Activated naive CD8-positive, alpha-beta T cell treated with anti-CD3 and anti-CD28 coated beads, Interleukin-2, amount 10 ng/mL, durations not matched to agents 7 days and 5 days (primary cell): Measurements from ENCODE around the gene ATP8B3. TPM values are rescaled to one million over a fixed set of nuclear protein-coding genes. Genes with fewer than 3 reads are reported as not detected.

Experiments used
- ATAC-seq: fragments of 150-1000 bp; cut with Tn5 transposase; one replicate; pipeline ENCODE4 v1.10.0; 2021; ENCODE audit warnings: low read depth, moderate library complexity
- POLR2A ChIA-PET: fragments of 350-600 bp; sonication (Branson Sonifier 250); formaldehyde crosslinking; loops from one replicate; lab custom pipeline; 2021; ENCODE audit warnings: antibody characterized with exemption; lab: Charles Lee
- DNase-seq: peaks from one replicate; pipeline ENCODE4 v3.0.0; 2021
- H3K27ac Mint-ChIP-seq: one replicate; pipeline ENCODE4 v1.8.0; 2022; ENCODE audit warnings: mild to moderate bottlenecking, mixed read lengths
- H3K27me3 Mint-ChIP-seq: one replicate; pipeline ENCODE4 v1.8.0; 2022; ENCODE audit warnings: mild to moderate bottlenecking, moderate library complexity, mixed read lengths
- H3K36me3 Mint-ChIP-seq: one replicate; pipeline ENCODE4 v1.8.0; 2021; ENCODE audit warnings: mild to moderate bottlenecking, mixed read lengths
- H3K4me1 Mint-ChIP-seq: one replicate; pipeline ENCODE4 v1.8.0; 2021; ENCODE audit warnings: mixed read lengths
- H3K4me3 Mint-ChIP-seq: one replicate; pipeline ENCODE4 v1.8.0; 2022; ENCODE audit warnings: mild to moderate bottlenecking, moderate library complexity, mixed read lengths
- H3K9me3 Mint-ChIP-seq: one replicate; pipeline ENCODE4 v1.8.0; 2021; ENCODE audit warnings: mixed read lengths
- total RNA-seq, 2 experiments: library from RNA; stranded (reverse); gene quantifications; one replicate each; pipeline ENCODE4 v1.2.3, GENCODE V29; 2021

ATP8B3 gene
- total RNA-seq, 2 experiments from 2014 or later: 17.0 to 18.6 TPM

DNA sequence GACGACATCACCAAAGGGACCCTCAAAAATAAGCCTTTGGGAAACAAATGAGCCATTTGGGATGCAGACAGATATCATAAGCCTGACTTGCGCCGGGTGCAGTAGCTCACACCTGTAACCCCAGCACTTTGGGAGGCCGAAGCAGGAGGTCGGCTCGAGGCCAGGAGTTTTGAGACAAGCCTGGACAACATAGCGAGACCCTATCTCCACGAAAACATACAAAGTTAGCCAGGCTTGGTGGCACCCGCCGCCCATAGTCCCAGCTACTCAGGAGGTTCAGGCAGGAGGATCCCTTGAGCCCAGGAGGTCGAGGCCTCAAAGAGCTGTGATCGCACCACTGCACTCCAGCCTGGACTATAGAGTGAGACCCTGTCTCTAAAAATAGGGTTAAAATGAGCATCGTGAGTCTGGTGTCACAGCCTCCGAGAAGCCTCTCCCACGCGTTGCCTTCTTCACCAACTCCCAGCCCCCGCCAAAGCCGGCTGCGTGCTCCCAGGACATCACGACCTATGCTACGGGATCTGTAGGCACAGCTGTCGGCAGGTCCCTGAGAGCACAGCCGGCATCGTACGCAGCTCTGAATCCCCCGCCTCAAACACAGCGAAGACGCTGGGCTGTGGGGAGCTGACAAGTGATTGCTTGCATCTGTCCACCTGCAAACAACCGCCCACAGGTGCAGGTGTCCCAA lies 34.6 kb upstream of the ATP8B3 start:
- Mint-ChIP-seq H3K9me3 (no peaks in the 10 kb centered on the region), H3K4me3 (peak overlapping the region; percentile 91), H3K4me1 (peaks cover 28% of the 10 kb centered on the region), H3K36me3 (peaks cover 3% of the 10 kb centered on the region), H3K27ac (peak overlapping the region; percentile 93), H3K27me3 (no peaks in the 10 kb centered on the region)
- DNase-seq (no peak), ATAC-seq (no peak)
- POLR2A ChIA-PET: interaction anchor here (0.7 to 1.2 kb wide), 3 partner anchors 9 kb away, joined by 3 to 5 read pairs (median 5); no protein-coding TSS in a partner anchor

DNA sequence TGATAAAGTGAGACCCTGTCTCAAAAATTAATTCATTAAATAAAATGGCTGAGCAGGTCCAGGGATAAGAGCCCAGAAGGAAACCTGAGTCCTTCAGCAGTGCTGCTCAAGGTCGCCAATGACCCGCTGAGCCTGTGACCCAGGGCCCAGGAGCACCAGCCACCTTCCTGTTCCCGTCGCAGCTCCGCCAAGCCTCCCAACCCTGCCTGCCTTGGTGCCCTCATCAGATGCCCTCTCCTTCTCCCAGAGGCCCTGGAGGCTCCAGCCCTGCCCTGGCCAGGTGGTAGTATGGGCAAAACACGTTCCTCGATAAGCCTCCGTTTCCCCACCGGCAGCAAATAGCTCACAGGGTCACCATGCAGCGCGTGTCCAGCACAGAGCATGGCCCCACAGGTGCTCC lies 33.6 kb upstream of the ATP8B3 start:
- Mint-ChIP-seq H3K27me3 (no peaks in the 10 kb centered on the region), H3K36me3 (peaks cover 3% of the 10 kb centered on the region), H3K9me3 (no peaks in the 10 kb centered on the region), H3K4me3 (no peak overlapping the region), H3K27ac (no peak overlapping the region), H3K4me1 (peaks cover 25% of the 10 kb centered on the region)
- DNase-seq: no peak
- no peak for ATAC-seq
- POLR2A ChIA-PET: interaction anchor here (1.0 kb wide), 1 partner anchor 10 kb away, joined by 5 read pairs; no protein-coding TSS in a partner anchor

DNA sequence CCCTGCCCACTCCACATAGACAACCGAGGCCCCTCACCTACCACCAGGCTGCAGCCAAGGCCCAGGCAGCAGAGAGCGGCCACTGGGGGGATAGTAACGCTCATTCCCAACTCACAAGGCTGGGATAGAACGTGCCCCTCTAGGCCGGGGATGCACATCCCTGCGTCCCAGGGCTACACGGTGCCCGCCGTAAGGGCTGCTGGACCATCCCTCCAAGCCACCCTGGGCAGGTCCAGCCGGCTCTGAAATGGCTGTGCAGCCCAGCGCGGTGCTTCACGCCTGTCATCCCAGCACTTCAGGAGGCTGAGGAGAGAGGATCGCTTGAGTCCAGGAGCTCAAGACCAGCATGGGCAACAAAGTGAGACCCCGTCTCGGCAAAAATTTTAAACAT lies 33.0 kb upstream of the ATP8B3 start:
- H3K27me3 Mint-ChIP-seq: no peaks in the 10 kb centered on the region
- peaks cover 3% of the 10 kb centered on the region for H3K36me3 Mint-ChIP-seq
- H3K4me1 Mint-ChIP-seq: peaks cover 24% of the 10 kb centered on the region
- H3K9me3 Mint-ChIP-seq: no peaks in the 10 kb centered on the region
- POLR2A ChIA-PET: no interaction called here
- no peak overlapping the region for H3K4me3 Mint-ChIP-seq
- DNase-seq (no peak), ATAC-seq (no peak)
- H3K27ac Mint-ChIP-seq: no peak overlapping the region

DNA sequence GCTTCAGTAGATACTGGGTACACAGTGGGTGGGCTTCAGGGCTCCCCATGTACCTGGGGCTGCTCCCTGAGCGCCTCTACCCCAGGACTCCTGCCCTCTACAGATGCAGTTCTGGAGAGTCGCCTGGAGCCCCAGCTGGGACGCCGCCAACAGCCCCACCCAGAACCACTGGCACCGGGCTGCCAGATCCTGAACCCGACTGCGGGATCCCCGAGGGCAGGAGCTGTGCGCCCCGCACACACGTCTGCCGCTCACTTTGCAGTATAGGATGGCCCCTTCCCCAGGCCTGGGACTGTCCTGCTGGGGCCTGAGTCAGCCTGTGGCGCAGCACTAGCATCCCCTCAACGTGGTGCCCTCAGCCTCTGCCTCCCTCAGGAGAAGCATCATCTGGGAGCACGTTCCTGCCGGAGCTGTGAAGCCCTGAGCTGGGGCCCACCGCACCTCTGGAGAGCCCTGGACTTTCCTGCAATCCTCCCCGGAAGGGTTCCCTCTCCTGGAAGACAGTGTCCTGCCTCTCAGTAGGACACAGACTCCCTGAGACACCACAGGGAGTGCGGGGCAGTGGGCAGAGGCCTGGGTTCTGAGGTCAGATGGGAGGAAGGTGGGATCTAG lies 32.5 kb upstream of the ATP8B3 start:
- no peak overlapping the region for H3K4me3 Mint-ChIP-seq
- DNase-seq (no peak), ATAC-seq (no peak)
- H3K9me3 Mint-ChIP-seq: no peaks in the 10 kb centered on the region
- peaks cover 3% of the 10 kb centered on the region for H3K36me3 Mint-ChIP-seq
- POLR2A ChIA-PET: no interaction called here
- H3K4me1 Mint-ChIP-seq: peaks cover 20% of the 10 kb centered on the region
- H3K27me3 Mint-ChIP-seq: no peaks in the 10 kb centered on the region
- H3K27ac Mint-ChIP-seq: no peak overlapping the region

DNA sequence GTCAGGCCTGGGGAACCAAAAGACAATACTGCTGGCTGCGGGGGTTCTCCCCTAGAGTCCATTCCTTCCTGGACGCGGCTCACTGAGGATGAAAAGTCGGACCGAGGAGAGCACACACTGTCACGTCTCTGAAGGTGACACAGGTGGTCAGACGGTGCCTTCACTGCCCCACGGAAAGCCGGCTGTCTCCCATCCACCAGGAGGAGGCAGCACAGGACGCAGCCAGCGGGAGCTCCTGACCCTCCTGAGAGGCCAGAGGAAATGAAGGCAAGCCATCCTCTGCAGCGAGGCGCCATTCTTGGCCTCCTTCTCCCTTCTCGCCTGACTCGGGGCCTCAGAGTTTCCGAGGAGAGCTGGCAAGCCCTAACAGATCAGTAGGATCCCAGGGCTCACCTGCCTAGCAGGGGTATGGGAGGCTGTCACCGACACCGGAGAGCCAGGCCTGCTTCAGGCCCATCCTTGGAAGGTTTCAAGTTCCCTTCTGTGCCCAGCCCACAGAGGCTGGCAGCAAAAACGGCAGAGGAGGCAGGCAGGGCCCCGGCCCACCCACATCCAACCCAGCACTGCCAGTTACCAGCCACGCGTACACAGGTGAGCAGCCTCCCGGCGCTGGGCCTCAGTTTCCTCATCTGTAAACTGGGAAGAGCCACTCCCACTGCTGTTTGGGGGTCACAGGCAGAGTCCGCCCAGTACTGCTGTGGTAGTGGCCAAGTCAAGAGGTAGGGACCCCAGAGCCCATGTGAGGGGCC lies 31.7 kb upstream of the ATP8B3 start:
- Mint-ChIP-seq H3K27me3 (no peaks in the 10 kb centered on the region), H3K36me3 (peaks cover 3% of the 10 kb centered on the region), H3K4me1 (peaks cover 17% of the 10 kb centered on the region), H3K9me3 (no peaks in the 10 kb centered on the region), H3K4me3 (no peak overlapping the region), H3K27ac (no peak overlapping the region)
- POLR2A ChIA-PET: no interaction called here
- ATAC-seq: no peak
- DNase-seq: no peak

DNA sequence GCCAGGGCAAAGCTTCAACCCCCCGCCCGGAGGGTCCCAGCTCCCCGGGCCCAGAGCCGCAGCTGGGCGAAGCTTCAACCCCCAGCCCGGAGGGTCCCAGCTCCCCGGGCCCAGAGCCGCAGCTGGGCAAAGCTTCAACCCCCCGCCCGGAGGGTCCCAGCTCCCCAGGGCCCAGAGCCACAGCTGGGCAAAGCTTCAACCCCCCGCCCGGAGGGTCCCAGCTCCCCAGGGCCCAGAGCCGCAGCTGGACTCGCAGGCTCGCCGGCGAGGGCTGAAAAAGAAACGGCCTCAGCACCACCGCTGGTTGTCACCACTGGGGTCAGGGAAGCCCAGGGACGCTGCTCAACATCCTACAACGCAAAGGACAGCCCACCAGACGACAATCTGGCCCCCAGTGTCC lies 31.0 kb upstream of the ATP8B3 start:
- Mint-ChIP-seq H3K9me3 (no peaks in the 10 kb centered on the region), H3K36me3 (peaks cover 3% of the 10 kb centered on the region), H3K4me1 (peaks cover 15% of the 10 kb centered on the region), H3K27ac (no peak overlapping the region), H3K27me3 (no peaks in the 10 kb centered on the region), H3K4me3 (no peak overlapping the region)
- ATAC-seq (no peak), DNase-seq (no peak)
- POLR2A ChIA-PET: no interaction called here

DNA sequence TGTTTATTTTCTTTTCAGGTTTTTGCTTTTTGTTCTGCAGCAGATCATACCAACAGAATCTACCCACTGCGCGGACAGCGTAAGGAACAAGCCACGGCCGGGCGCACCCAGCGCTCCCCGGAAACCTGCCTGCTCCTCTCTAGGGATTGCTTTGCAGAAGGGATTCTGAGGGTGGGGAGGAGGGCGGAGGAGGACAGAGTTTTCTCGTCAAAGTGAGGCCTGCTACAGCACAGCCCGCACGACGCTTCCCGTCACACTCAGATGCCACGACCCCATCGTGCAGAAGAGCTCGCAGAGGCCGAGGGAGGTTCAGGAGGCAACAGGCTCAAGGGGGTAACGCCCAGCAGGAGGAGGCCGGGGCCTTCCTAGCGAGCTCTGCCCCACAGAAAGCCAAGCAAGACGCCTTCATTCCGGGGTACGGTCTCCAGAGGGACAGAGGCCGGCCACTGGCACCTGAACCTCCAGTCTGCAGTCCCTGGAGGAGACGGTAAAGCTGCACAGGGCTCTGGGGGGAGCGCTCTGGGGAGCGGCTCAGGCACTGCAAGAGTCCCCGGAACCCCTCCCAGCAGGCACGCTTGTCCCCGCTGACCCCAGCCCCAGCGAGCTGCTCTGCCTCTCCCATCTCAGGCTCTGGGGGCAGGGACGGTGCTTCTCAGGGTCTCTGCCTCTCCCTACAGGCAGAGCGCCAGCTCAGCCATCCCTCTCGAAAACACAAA lies 29.3 kb upstream of the ATP8B3 start:
- DNase-seq (no peak), ATAC-seq (no peak)
- Mint-ChIP-seq H3K9me3 (no peaks in the 10 kb centered on the region), H3K36me3 (peaks cover 1% of the 10 kb centered on the region), H3K4me1 (peaks cover 6% of the 10 kb centered on the region), H3K27ac (no peak overlapping the region), H3K4me3 (no peak overlapping the region), H3K27me3 (no peaks in the 10 kb centered on the region)
- POLR2A ChIA-PET: interaction anchor here (0.6 kb wide), 2 partner anchors 48 to 948 kb away, joined by 3 to 4 read pairs; no protein-coding TSS in a partner anchor

DNA sequence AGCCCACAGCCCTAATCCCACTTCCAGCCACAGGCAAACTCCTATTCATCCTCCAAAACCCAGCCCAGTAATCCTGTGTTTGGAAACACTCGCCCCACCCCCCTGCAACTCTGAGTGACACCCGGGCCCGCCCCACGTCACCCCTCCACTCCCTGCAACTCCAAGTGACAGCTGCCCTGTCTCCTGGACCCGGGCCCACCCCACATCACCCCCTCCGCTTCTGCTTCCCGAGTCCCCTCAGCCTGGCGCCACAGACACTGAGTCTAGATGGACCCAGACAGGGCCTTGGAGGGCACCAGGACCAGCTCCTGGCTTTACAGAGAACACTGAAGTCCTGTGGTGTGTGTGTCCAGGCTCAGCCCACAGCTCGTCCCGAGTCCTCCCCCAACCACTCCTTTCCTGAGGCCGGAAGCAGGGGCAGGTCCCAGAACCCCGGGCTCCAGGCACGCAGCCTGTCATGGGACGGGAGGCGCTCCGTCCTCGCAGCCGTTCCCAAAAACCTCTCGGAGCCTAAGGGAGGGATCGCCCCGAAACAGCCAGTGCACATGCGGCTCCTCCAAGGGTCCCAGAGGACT lies 28.6 kb upstream of the ATP8B3 start:
- Mint-ChIP-seq H3K4me3 (no peak overlapping the region), H3K27me3 (no peaks in the 10 kb centered on the region), H3K9me3 (no peaks in the 10 kb centered on the region), H3K4me1 (peaks cover 1% of the 10 kb centered on the region), H3K27ac (no peak overlapping the region), H3K36me3 (peaks cover 1% of the 10 kb centered on the region)
- POLR2A ChIA-PET: no interaction called here
- DNase-seq (no peak), ATAC-seq (no peak)

DNA sequence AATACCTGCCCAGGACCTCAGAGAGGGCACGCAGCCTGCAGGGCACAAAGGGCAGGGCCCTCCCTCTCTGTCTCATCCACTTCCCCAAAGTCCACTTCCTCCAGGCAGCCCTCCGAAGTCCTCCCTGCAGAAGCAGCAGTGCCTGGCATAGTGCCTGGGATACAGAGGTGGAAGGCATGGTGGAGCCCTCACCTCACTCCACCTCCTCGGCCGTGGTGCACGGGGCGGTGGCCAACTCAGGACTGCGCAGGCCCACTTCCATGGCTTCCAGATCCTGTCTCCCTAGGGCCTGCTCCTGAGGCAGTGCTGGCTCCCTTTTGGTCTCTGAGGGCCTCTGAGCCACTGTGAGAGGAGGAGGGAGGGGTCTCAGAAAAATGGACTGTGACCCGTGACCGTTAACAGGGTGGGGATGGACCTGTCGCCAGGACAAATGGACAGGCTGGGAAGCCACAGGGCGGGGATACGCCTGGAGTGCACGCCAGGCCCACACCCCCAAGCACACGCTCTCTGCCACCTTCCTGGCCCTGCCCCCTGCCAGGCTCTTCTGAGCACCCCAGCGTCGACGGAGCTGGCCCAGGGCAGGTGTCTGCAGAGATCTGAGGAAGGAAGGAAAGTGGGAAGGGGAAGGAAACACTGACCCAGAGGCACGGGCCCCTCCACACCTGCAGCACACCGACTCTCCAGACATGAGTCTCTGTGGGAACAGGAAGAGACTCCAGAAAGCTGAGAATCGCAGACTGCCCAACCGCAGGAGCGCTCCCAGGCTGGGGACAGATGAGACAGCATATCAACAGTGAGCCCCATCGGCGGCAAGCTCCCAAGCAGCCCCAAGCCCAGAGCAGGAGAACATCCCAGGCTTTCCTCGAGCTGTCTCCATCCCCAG lies 27.8 kb upstream of the ATP8B3 start:
- POLR2A ChIA-PET: no interaction called here
- H3K27ac Mint-ChIP-seq: no peak overlapping the region

DNA sequence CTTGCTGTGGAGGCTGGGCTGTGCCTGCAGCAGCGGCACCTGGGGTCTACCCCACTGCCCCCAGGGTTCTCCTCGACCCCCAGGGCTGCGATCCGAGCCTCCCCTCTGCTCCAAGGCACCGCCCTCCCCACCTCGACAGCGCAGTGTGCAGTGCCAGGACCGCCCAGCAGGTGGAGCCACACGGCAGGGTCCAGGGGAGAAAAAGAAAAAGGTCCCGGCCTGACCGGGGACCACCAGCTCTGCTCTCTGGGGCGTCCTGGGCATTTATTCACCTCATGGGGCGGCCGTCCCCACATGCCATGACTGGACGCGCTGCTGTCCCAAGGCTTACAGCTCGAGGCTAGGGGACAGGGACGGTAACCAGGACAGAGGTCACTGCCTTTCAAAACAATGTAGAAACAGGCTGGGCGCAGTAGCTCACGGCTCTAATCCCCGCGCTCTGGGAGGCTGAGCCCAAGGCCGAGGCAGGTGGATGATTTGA lies 25.6 kb upstream of the ATP8B3 start:
- Mint-ChIP-seq H3K36me3 (no peaks in the 10 kb centered on the region), H3K4me3 (no peak overlapping the region), H3K27ac (no peak overlapping the region), H3K4me1 (peaks cover 1% of the 10 kb centered on the region), H3K27me3 (no peaks in the 10 kb centered on the region), H3K9me3 (no peaks in the 10 kb centered on the region)
- peak; percentile 54 for ATAC-seq
- DNase-seq: peak; percentile 83
- POLR2A ChIA-PET: interaction anchor here (1.1 to 1.3 kb wide), 2 partner anchors 10 to 18 kb away, joined by 3 to 5 read pairs; no protein-coding TSS in a partner anchor

More for the DNA sequence above, 27.8 kb upstream of the ATP8B3 start:
- no peak overlapping the region for H3K4me3 Mint-ChIP-seq
- H3K27me3 Mint-ChIP-seq: no peaks in the 10 kb centered on the region
- H3K36me3 Mint-ChIP-seq: peaks cover 1% of the 10 kb centered on the region
- DNase-seq (no peak), ATAC-seq (no peak)
- H3K4me1 Mint-ChIP-seq: peaks cover 1% of the 10 kb centered on the region
- no peaks in the 10 kb centered on the region for H3K9me3 Mint-ChIP-seq

DNA sequence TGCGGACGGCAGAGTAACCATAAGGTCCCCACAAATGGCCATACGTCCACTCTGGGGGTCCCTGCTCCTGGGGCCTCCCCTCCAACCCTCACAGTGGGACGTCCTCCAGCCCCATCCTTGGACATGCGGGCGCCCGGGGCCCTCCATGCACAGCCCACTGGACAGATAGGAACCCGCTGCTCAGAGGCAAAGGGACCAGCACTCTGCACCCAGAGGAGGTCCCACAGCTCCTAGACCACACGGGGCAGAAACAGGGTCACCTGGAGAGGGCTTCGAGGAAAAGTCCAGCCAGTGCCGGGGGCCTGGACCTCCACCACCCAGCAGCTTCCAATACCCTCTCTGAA lies 25.1 kb upstream of the ATP8B3 start:
- POLR2A ChIA-PET: interaction anchor here (1.1 to 1.3 kb wide), 2 partner anchors 10 to 18 kb away, joined by 3 to 5 read pairs; no protein-coding TSS in a partner anchor
- no peak overlapping the region for H3K4me3 Mint-ChIP-seq
- H3K27ac Mint-ChIP-seq: no peak overlapping the region
- DNase-seq (no peak), ATAC-seq (peak; percentile 7)
- H3K4me1 Mint-ChIP-seq: peaks cover 1% of the 10 kb centered on the region
- no peaks in the 10 kb centered on the region for H3K9me3 Mint-ChIP-seq
- no peaks in the 10 kb centered on the region for H3K27me3 Mint-ChIP-seq
- H3K36me3 Mint-ChIP-seq: no peaks in the 10 kb centered on the region
